ENCODE measurements around the gene TMEM127.
"Not testable (repeated sequence)": the region's sequence is repeated elsewhere in the genome, so short reads cannot be mapped to it uniquely, and the experiment has no call there.

TMEM127 gene, protein sequence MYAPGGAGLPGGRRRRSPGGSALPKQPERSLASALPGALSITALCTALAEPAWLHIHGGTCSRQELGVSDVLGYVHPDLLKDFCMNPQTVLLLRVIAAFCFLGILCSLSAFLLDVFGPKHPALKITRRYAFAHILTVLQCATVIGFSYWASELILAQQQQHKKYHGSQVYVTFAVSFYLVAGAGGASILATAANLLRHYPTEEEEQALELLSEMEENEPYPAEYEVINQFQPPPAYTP

DNA sequence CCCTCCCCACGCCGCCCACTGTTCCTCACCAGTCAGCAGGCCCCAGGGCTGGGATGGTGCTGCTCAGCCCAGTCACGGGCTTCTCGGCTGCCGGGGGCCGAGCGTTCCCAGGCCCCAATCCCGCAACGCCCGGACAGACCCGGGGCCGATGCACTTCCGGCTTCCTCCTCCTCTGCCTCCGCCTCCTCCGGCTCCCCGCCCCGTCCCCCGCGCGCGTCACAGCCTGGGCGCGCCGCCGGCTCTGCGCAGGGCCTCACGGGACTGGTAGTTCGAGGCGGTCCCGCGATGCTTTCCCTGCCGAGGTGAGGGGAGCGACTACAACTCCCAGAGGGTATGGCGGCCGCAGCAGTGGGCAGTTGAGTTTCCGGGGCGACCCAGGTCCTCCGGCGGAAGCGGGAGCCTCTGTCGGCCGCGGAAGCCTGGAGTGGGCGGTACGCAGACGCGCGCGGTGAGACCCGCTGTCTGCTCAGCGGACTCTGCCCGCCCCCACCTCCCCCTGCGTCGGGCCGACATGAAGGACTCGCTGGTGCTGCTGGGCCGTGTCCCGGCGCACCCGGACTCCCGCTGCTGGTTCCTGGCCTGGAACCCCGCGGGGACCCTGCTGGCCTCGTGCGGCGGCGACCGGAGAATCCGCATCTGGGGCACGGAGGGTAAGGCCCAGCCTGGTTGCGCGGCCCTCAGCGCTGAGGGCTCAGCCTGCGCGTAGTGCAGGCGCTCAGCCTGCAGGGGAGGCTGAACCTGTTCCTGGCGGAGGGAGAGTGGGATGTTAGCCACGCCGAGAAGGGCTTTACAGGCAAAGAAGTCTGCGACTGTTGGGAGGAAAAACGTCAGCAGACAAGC, at the start of gene TMEM127, which contains the start of gene CIAO1:
TSS of gene TMEM127 (minus strand) at position 158 of the 840 bp plus-strand sequence. CDS start 616 bp downstream, outside the sequence.
TSS of gene CIAO1 (plus strand) at position 386 of the 840 bp plus-strand sequence. CDS start at position 512, 126 bp downstream.
- peak; percentile 98 for DNase-seq (ENCODE audit: low read depth in 2 of 2)

DNA sequence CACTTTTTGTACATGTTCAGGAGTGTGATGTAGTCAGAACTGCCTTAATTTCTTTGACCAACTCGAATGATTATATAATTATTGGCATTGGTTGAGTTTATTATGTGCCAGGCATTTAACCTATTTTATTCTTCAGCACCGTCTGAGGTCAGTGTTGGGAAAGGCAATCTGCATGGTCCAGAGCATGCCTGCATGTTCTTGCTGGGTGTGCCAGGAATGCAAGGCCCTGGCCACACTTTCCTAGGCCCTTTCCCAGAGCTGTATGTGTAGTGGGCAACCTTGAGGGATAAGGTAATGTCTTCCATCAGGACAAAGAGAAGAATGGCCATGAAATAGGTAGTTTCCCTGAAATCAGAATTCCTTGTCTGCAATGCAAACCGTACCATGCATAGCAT, 49.2 kb upstream of the TMEM127 start:
- no peak for DNase-seq (ENCODE audit: low read depth in 2 of 2)

DNA sequence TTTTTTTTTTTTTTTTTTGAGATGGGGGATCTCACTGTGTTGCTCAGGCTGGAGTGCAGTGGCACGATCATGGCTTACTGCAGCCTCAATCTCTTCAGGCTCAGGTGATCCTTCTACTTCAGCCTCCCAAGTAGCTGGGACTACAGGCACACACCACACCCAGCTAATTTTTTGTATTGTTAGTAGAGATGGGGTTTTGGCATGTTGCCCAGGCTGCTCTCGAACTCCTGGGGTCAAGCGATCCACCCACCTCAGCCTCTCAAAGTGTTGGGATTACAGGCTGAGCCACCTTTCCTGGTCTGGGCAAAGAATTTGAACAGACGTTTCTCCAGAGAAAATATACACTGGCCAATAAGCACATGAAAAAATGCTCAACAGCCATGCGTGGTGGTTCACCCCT, 42.5 kb upstream of the TMEM127 start:
- DNase-seq (ENCODE audit: low read depth in 2 of 2) = no peak

DNA sequence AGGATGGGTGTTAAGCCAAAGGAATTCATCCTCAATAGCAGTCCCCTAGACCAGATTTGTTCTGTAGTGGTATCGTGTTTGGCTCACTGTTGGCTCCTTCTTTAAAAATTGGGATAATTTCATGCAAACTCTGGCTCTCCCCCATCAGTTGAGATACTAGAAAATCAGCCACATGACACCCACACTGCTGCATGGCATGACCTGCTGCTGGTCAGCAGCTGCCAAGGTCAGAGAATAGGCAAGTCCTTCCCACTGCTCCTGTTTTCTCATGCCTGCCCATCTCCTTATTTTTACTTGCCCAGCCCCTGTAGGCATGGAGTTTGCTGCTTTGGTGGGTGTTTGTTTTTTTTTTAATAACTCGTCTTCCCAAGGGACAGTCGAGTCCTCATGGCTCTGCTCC, 40.6 kb upstream of the TMEM127 start:
- no peak for DNase-seq (ENCODE audit: low read depth in 2 of 2)

DNA sequence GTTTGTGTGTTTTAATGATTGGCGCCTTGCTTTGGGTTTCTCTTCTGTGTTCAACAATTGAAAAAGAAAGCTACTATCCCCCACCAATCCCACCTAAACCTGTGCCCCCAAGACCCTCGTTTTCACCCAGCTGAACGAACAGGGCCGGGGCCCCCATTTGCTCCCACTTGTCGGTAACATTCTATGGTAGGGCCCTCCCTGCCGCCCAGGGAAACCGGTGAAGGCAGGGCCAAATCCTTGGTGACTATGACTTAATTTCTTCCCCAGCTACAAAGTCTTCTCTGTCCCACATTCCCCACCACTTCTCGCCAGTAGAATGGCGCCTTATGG, 40.1 kb upstream of the TMEM127 start:
- no peak for DNase-seq (ENCODE audit: low read depth in 2 of 2)

DNA sequence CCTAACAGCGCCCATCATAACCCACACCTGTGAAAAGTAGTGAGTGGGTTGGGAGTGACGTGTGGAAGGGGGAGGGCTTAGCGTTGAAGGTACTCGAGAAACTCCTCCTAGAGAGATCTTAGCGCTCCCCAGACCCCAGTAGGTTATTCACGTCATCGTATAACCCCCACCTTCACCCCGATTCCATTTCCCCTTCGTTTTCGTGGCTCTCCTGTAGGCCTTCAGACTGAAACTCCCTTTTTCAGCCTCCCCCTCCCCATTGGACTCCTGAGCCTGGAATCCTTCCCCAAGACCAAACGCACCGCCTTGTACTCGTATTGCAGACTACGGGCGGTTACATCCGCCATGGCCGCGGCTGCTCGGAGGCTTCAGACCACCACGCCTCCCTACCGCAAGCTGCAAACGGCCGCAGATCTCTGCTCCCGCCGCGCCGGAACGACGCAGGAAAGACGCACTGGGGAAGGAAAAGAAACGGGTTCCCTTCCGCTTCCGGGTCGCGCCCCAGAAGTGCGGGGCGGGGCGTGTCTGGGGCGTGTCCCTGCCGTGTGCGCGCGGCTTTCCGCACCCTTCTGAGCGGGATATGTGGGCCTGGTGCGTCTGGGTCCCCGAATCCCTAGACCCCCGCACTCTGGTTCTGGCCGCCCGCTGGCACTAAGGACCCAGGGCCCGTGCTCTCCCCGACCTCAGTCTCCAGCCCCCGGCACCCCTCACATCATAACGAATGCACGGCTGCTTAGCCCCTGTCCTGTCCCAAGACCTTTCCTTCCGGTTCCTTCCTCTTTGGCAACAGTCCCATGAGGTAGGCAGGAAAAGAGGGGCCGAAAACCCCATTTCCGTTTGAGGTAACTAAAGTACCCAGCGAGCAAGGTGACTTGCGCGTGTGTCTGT, 39.5 kb upstream of the TMEM127 start, which contains the start of gene SNRNP200:
TSS of gene SNRNP200 (minus strand) at position 456 of the 888 bp plus-strand sequence. CDS start at position 347, 109 bp downstream.
- DNase-seq (ENCODE audit: low read depth in 2 of 2) = peak; percentile 86 to 90

DNA sequence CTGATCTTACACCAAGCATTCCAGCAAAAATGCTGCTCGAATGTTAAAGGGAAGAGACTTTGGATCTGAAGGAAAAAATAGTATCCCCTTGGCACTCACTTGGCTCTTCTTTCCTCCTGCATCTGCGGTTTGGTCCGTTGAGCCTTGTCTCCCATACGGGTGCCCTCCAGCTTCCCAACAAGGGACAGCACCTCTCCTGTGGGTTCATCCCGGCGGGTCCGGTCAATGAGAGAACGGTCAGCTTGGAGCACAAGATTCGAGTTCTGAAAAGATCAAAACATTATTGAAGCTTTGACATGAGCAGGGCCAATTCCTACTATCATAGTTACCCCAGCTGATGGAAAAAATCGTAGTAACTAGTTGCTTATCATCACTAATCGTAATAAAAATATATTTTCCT, 38.8 kb upstream of the TMEM127 start:
- DNase-seq (ENCODE audit: low read depth in 2 of 2) = no peak

DNA sequence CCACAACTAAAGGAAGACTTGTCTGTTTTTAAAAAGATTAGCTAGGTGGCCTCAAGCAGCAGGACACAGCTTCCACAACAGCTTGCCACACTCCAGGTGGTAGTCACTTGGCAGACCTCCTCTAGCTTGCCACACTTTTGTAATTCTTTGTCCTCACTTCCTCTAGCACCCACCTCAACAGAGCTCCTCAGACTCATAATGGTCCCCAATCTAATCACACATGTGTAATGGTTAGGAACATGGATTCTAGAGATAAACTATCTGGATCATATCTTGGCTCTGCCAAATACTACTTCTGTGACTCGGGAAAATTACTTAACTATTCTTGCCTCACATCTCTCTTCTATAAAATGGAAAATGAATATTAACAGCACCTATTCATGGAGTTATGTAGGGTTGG, 36.1 kb upstream of the TMEM127 start:
- no peak for DNase-seq (ENCODE audit: low read depth in 2 of 2)

DNA sequence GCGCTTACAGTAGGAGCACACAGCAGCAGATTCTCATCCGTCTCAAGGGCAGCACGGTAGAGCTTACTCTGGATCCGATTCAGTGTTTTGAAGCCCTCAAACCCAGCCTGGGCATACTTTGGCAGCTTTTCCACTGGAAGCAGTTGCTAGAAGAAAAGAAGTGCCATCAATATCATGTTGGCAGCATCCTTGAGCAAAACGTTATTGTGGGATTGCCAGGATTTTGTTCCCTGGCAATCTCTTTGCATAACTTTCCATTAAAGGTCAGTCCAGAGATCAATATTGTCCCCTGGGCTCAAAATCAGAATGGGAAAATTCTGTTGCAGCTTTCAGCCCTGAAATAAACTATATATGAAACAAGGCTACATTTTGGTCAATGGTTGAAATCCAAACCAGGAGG, 31.1 kb upstream of the TMEM127 start:
- DNase-seq (ENCODE audit: low read depth in 2 of 2) = no peak

DNA sequence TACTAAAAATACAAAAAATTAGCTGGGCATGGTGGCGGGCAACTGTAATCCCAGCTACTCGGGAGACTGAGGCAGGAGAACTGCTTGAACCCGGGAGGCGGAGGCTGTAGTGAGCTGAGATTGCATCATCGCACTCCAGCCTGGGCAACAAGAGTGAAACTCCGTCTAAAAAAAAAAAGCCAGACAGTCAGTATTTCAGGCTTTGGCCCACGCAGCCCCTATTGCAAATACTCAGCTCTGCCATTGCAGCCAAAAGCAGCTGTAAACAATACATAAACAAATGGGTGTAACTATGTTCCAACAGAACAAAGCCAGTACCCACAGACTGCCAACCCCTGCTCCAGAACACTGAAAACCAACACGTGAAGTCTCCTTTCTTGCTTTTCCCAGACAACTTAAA, 28.5 kb upstream of the TMEM127 start:
- DNase-seq (ENCODE audit: low read depth in 2 of 2) = not testable (repeated sequence)

DNA sequence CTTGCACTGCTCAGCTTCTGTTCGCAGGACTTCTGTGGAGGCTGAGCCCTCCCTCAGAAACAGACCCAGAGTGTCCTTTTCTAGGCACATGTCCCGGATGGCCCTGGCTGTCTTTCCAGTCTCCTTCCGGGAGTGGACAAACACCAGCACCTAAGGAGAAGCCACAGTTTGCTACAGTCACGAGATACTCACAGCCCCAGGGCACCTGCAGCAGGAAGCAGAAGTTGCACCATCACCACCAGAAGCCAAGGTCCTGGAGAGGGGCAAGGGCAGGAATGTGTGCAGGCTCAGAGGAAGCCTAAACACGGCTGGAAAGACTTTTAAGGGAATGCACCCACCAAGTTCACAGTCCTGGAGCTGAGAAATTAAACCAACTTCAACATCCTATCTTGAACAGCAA, 26.0 kb upstream of the TMEM127 start:
- DNase-seq (ENCODE audit: low read depth in 2 of 2) = no peak

DNA sequence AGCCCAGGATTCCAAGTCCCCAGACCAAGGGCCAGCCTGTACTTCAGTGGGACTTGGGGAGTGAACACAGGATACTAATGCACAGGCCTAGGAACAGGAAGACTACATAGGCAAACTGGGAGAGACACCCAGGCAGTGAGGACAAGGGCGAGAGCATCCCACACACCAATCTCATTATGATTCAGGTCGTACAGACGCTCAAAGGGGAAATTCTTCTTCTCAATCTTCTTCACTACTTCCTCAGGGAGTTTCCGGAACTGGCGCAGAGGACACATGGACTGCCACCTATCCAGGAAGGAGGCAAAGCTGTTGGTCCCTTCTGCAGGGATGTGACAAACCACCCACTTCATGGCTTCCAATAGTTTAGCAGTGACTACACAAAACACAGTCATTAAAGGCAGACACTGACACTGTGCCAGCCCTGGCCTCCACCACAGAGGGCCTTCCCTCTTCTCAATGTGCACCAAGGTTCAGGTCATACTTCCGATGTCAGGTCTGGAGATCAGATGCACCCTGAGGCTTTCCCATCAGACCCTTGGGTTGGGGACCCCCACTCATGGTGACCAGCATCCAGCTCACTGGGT, 21.6 kb upstream of the TMEM127 start:
- DNase-seq (ENCODE audit: low read depth in 2 of 2) = no peak

DNA sequence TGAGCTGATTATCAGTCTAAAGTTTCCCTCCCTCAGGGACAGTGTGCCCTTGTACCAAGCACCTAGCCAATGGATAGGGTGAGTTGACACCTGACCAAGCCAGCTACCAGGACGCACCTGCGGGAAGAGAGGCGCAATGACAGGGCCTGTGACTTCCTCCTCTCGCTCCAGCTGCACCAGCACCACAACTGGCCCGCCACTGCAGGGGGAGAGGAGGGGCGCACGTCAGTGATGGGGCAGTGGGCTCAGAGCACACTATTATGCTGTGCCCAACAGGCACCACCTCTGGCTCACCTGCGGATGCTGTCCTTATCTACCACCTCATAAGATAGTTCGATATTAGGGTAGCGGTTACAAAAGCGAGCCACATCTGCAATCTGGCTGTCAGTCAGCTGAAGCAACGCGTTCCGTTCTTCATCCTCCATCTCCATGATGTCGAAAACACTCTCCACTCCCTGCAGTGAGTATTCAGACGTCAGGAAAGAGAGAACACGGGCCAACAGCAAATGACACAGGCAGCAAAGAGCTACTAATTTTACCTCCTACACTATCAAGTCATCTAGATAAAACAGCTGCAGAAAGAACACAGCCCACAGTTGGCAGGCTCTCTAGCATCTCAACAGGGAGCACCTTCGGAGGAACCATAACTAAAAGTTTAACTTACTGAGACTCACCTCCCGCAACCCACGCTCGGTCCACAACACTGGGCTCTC, 11.1 kb upstream of the TMEM127 start:
- DNase-seq (ENCODE audit: low read depth in 2 of 2) = no peak

DNA sequence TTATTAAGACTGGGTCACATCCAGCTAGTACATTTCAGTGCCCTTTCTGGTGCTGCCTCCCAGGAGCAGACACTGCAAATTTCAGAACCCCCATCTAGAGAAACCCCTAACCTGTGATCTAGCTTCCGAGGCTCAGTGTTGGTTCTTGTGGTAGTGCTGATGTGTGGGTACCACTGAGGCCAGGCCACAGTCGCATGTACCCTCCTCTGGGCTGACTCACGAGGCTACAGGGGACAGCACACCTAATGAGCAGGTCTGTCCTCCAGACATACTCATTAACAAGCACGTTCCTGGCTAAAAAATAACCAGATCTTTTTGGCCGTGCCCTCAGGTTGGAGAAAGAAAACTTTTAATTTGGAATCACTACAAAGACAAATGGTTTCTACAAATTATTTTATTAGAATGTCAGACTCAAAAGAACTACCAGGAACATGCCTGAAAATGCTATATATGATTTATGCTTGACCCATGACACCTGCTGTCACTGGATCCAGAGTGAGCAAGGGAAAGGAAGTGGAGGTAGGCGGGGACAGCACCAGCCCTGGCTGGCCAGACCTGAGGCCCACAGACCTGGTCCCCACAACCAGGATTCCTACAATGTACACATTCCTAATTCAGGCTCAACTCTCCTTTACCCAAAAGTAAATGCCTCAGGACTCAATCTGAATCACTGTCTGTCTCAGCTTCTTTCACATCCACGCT, 8.7 kb upstream of the TMEM127 start:
- no peak for DNase-seq (ENCODE audit: low read depth in 2 of 2)

DNA sequence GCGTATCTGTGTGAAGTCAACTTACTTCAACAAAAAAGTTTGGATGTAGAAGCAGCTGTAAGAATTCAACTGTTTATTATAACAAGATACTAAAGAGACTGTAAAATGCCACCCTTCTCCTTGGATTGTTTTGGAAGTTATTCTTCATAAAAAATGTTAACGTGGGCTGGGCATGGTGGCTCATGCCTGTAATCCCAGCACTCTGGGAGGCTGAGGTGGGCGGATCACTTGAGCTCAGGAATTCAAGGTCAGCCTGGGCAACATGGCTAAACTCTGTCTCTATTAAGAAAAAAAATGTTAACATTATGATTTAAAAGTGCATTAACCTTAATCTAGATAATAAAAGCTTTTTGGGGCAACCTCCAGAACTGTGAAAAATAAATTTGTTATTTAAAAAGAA, 8.0 kb upstream of the TMEM127 start:
- DNase-seq (ENCODE audit: low read depth in 2 of 2) = no peak

DNA sequence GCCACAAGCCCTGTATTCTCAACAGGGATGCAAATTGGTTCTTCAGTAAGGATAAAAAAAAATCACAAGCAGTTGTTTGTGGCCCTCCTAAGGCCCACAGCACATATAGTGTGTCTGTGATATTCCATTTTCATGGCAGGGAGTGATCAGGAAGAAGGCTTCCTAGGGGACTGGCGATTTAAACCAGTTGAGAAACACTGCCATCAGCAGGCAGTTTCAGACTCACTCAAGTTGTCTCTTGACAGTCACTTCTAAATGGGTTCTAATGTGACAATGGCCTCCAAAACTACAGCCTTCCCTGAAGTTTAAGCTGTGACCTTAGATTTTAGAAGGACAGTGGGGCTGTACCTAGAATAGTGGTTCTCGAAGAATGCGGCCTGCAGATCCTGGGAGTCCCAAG, 6.2 kb upstream of the TMEM127 start:
- DNase-seq (ENCODE audit: low read depth in 2 of 2) = no peak

DNA sequence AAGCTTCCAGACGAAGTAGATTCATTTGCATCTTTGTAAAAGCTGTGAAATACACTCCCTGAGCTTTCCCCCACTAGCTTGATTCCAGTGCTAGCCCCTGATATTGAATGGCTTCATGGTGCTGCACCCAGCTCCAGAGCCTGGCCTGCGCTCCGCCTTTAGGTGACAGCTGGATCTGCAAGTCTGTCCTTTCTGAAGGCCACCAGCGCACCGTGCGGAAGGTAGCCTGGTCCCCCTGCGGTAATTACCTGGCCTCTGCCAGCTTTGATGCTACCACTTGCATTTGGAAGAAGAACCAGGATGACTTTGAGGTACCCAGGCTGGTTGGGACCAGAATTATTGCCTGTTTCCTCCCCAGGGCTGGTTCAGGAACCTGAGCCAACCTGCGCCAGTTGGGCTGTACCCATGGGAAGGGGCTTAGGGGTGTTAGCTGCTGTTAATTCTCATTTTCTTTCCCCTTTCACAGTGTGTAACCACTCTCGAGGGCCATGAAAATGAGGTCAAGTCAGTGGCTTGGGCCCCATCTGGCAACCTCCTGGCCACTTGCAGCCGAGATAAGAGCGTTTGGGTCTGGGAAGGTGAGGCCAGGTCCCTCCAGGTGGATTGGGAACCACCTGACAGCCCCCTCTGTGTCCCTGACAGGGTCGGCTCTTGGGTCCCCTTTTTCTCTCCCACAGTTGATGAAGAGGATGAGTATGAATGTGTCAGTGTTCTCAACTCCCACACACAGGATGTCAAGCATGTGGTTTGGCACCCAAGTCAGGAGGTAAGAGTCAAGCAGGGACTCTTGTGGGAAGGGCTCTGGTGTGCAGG, 1.6 kb upstream of the TMEM127 start:
- peak; percentile 32 to 41 for DNase-seq (ENCODE audit: low read depth in 2 of 2)

DNA sequence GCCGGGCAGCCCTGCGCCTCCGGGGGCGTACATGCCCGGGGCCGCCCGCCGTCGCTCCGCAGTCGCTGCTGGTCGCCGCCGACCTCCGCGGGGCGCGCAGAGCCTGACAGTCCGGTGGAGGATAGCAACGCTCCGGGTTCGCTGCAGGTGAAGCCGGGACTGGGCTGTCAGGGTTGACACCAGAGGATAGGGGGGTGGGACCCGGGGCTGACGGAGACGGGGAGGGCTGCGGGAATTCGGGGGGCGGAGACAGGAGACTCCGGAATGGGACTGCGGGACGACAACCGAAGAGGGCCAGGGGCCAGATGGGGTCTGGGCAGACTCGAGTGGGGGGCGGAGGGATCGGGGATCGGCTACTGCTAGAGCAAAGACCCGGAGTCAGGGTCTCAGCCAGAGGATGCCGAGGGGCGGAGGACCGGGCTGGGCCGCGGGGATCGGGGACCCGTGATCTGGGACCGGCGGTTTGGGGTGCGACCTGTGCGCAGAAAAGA, 403 bp downstream of the TMEM127 start:
- peak; percentile 24 to 25 for DNase-seq (ENCODE audit: low read depth in 2 of 2)

DNA sequence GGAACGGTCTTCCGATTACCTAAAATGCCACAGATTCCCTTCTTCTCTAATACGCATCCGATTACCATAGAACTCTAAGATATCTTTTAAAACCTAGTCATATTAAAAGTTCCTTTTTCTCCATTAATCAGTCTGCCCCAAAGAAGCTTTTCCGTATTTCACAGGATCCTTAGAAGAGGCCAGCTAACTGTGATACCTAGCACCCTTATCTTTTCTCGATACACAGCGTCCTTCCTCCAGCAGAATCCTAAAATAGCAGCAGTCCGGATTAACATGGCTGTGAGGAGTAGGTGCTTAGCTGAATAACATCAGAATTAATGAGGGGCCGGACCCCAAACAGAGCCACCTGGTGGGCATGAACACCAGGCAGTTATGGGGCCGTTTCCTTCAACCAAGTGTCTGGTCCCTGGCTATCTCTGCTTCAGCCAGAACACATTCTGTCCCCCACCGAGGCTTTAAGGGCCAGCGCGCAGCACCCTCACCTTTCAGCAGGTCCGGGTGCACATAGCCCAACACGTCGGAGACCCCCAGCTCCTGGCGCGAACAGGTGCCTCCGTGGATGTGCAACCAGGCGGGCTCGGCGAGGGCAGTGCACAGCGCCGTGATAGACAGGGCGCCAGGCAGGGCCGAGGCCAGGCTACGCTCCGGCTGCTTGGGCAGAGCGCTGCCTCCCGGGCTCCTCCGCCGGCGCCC, 995 bp downstream of the TMEM127 start:
- peak in 1 of 2 donors; percentile 16 for DNase-seq (ENCODE audit: low read depth in 2 of 2)
